HL-60 (cell line): ENCODE measurements around the gene HSPB1.

Experiments
- TF ChIP-seq, protein P1 (sequence below): IDR thresholded peaks from one replicate; pipeline ENCODE4 v1.5.1; 2011; ENCODE audit warnings: low read length, control low read depth, inconsistent platforms; ENCODE audit not compliant: insufficient read depth
- TF ChIP-seq, protein P2 (sequence below): IDR thresholded peaks from 2 replicates; pipeline ENCODE4 v1.6.1; 2012; ENCODE audit warnings: low read depth; ENCODE audit not compliant: insufficient replicate concordance

- TF ChIP-seq, protein P1, sequence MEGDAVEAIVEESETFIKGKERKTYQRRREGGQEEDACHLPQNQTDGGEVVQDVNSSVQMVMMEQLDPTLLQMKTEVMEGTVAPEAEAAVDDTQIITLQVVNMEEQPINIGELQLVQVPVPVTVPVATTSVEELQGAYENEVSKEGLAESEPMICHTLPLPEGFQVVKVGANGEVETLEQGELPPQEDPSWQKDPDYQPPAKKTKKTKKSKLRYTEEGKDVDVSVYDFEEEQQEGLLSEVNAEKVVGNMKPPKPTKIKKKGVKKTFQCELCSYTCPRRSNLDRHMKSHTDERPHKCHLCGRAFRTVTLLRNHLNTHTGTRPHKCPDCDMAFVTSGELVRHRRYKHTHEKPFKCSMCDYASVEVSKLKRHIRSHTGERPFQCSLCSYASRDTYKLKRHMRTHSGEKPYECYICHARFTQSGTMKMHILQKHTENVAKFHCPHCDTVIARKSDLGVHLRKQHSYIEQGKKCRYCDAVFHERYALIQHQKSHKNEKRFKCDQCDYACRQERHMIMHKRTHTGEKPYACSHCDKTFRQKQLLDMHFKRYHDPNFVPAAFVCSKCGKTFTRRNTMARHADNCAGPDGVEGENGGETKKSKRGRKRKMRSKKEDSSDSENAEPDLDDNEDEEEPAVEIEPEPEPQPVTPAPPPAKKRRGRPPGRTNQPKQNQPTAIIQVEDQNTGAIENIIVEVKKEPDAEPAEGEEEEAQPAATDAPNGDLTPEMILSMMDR = no peak
- TF ChIP-seq, protein P2, sequence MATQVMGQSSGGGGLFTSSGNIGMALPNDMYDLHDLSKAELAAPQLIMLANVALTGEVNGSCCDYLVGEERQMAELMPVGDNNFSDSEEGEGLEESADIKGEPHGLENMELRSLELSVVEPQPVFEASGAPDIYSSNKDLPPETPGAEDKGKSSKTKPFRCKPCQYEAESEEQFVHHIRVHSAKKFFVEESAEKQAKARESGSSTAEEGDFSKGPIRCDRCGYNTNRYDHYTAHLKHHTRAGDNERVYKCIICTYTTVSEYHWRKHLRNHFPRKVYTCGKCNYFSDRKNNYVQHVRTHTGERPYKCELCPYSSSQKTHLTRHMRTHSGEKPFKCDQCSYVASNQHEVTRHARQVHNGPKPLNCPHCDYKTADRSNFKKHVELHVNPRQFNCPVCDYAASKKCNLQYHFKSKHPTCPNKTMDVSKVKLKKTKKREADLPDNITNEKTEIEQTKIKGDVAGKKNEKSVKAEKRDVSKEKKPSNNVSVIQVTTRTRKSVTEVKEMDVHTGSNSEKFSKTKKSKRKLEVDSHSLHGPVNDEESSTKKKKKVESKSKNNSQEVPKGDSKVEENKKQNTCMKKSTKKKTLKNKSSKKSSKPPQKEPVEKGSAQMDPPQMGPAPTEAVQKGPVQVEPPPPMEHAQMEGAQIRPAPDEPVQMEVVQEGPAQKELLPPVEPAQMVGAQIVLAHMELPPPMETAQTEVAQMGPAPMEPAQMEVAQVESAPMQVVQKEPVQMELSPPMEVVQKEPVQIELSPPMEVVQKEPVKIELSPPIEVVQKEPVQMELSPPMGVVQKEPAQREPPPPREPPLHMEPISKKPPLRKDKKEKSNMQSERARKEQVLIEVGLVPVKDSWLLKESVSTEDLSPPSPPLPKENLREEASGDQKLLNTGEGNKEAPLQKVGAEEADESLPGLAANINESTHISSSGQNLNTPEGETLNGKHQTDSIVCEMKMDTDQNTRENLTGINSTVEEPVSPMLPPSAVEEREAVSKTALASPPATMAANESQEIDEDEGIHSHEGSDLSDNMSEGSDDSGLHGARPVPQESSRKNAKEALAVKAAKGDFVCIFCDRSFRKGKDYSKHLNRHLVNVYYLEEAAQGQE = no peak
These were observed 27.8 kb downstream of the HSPB1 start for GRCh38 chr7:76330261-76330660.
